Thymus (tissue), 11 donors: ENCODE data around the gene ETV6. TPM values are rescaled to one million over a fixed set of nuclear protein-coding genes. Genes with fewer than 3 reads are reported as not detected.

Experiments
- DNase-seq, 9 donors: peaks; one replicate each; pipeline ENCODE4 v3.0.0-alpha.2; 2013; ENCODE audit warnings: low spot score in 9 of 9, low read depth in 6 of 9, missing footprints in 1 of 9
- H3K27ac ChIP-seq, 2 donors: one replicate each; pipeline ENCODE4 v1.5.1; 2013; ENCODE audit warnings: control low read depth in 1 of 2, low read depth in 1 of 2, low read length in 1 of 2, mild to moderate bottlenecking in 1 of 2, moderate library complexity in 1 of 2
- H3K27me3 ChIP-seq, 2 donors: one replicate each; pipeline ENCODE4 v1.5.1; 2013; ENCODE audit warnings: low read length in 1 of 2; ENCODE audit not compliant: control insufficient read depth in 2 of 2, insufficient read depth in 1 of 2
- H3K36me3 ChIP-seq, 2 donors: one replicate each; pipeline ENCODE4 v1.5.1; 2013; ENCODE audit warnings: low read length in 1 of 2, mild to moderate bottlenecking in 1 of 2, moderate library complexity in 1 of 2; ENCODE audit not compliant: control insufficient read depth in 2 of 2, insufficient read depth in 2 of 2
- H3K4me1 ChIP-seq, 2 donors: one replicate each; pipeline ENCODE4 v1.5.1; 2013; ENCODE audit warnings: low read length in 2 of 2; ENCODE audit not compliant: control insufficient read depth in 2 of 2, insufficient read depth in 2 of 2
- H3K4me3 ChIP-seq, 2 donors: one replicate each; pipeline ENCODE4 v1.5.1; 2013; ENCODE audit warnings: low read length in 2 of 2, control low read depth in 1 of 2, mild to moderate bottlenecking in 1 of 2
- H3K9me3 ChIP-seq, 2 donors: one replicate each; pipeline ENCODE4 v1.5.1; 2013; ENCODE audit warnings: low read length in 1 of 2, mild to moderate bottlenecking in 1 of 2; ENCODE audit not compliant: control insufficient read depth in 2 of 2, insufficient read depth in 1 of 2
- WGBS: extraction: QIAGEN DNeasy Blood & Tissue Kit; methylation state at CpG from one replicate; pipeline ENCODE4 v1.1.7; 2013; 5-methylcytosine and 5-hydroxymethylcytosine counted together
- polyA plus RNA-seq: library from polyadenylated mRNA; stranded (reverse); fragments of 200-250 nt; gene quantifications from one replicate; pipeline ENCODE4 v1.2.3, GENCODE V29; 2013
- total RNA-seq: library from RNA; stranded (reverse); fragments of 120-200 nt; gene quantifications from one replicate; pipeline ENCODE4 v1.2.4, GENCODE V29; 2013
- donor health status: healthy.

Gene ETV6
- total and polyA plus RNA-seq, 2 donors: 15.0 to 18.3 TPM

DNA sequence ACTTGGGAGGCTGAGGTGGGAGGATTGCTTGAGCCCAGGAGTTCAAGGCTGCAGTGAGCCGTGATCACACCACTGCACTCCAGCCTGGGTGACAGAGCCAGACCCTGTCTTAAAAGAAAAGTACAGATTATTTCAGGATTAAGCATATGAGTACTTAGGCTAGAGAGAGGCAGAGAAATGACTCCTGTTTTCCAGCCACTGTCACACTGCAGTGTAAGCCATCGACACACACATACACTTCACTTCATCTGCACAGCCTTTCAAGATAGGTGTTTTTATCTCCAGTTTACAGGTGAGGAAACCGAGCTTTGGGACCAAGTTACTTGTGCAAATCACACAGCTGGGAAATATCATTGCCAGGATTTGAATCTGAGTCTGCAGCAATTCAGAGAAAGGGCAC, 77.2 kb downstream of the ETV6 start:
- H3K36me3 ChIP-seq: peaks cover 0 to 25% of the 10 kb centered on the region in 2 donors
- H3K4me3 ChIP-seq: no peak overlapping the region
- H3K9me3 ChIP-seq: peaks cover 0 to 4% of the 10 kb centered on the region in 2 donors
- H3K4me1 ChIP-seq: peaks cover 61 to 83% of the 10 kb centered on the region in 2 donors
- WGBS: 74% methylated on average over 3 of the region's 3 CpGs
- no peaks in the 10 kb centered on the region for H3K27me3 ChIP-seq
- H3K27ac ChIP-seq: peak overlapping the region; percentile 50 to 92
- DNase-seq: no peak

DNA sequence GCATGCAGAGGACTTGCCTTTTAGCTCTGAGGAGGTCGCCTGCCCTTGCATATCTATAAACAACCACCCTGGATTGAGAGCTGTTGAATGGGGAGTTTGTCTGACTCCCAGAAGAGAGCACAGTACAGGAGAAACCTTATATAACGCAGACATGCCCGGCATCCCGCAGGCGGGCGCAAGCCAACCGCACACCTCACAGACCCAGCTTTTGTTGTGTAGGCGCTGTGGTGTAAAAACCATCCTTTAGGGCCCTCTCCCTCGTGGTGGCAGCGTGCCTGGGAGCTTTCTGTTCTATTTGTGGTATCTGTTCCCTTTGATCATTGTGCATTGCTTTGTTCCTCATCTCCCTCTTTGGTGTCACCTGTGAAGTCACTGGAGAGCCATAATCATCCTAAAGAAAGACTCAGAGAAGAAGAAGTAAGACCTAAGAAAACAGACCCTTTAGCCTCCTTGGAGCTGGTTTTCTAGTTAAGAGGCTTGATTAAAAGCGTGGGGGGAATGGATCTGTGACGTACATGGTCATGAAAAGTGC, 77.7 kb downstream of the ETV6 start:
- Histone ChIP-seq H3K4me1 (peaks cover 67 to 88% of the 10 kb centered on the region in 2 donors), H3K9me3 (peaks cover 0 to 4% of the 10 kb centered on the region in 2 donors), H3K36me3 (peaks cover 0 to 20% of the 10 kb centered on the region in 2 donors), H3K27me3 (no peaks in the 10 kb centered on the region), H3K4me3 (no peak overlapping the region), H3K27ac (peak overlapping the region; percentile 64 to 92)
- DNase-seq: peak; percentile 55 to 91 (median 79)
- 10% methylated on average over 12 of the region's 12 CpGs for WGBS

DNA sequence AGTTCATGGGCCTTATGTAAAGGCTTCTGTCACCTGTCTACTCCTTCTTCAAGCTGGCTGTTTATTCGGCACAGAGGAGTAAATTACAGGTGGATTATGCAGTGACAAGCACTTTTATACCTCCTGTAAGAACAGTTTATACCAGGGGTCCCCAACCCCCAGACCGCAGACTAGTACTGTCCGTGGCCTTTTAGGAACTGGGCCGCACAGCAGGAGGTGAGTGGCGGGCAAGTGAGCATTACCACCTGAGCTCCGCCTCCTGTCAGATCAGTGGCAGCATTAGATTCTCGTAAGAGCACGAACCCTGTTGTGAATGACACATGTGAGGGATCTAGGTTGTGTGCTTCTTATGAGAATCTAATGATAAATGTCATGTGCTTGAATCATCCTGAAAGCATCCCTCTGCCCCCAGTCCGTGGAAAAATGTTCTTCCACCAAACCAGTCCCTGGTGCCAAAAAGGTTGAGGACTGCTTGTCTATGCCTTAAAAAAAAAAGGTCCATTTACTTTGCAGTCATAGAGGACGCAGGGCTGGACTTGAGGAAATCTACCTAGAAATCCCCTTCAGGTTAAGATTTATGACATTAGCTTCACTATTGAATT, 78.8 kb downstream of the ETV6 start:
- Histone ChIP-seq H3K4me1 (peaks cover 68 to 93% of the 10 kb centered on the region in 2 donors), H3K4me3 (no peak overlapping the region), H3K27me3 (no peaks in the 10 kb centered on the region), H3K36me3 (peaks cover 0 to 23% of the 10 kb centered on the region in 2 donors), H3K9me3 (peaks cover 0 to 4% of the 10 kb centered on the region in 2 donors), H3K27ac (peak overlapping the region; percentile 77 to 92)
- WGBS: 89% methylated on average over 10 of the region's 10 CpGs
- no peak for DNase-seq

- DNase-seq: peak in 5 of 9 donors; percentile 51 to 85 (median 65)
- peaks cover 0 to 27% of the 10 kb centered on the region in 2 donors for H3K36me3 ChIP-seq
- peak overlapping the region; percentile 68 to 92 for H3K27ac ChIP-seq
- WGBS: 5% methylated on average over 4 of the region's 4 CpGs
- peaks cover 71 to 93% of the 10 kb centered on the region in 2 donors for H3K4me1 ChIP-seq
- no peaks in the 10 kb centered on the region for H3K27me3 ChIP-seq
- no peak overlapping the region for H3K4me3 ChIP-seq
- peaks cover 0 to 4% of the 10 kb centered on the region in 2 donors for H3K9me3 ChIP-seq
Observed at GRCh38 chr12:11729008-11729407, 79.5 kb downstream of the ETV6 start.

- H3K36me3 ChIP-seq: peaks cover 0 to 25% of the 10 kb centered on the region in 2 donors
- no peak overlapping the region for H3K4me3 ChIP-seq
- no peaks in the 10 kb centered on the region for H3K27me3 ChIP-seq
- no peak for DNase-seq
- peaks cover 68 to 89% of the 10 kb centered on the region in 2 donors for H3K4me1 ChIP-seq
- H3K9me3 ChIP-seq: peaks cover 0 to 4% of the 10 kb centered on the region in 2 donors
- 85% methylated on average over 7 of the region's 7 CpGs for WGBS
- peak overlapping the region; percentile 85 to 92 for H3K27ac ChIP-seq
Observed at GRCh38 chr12:11729439-11730150, 80.1 kb downstream of the ETV6 start.

GRCh38 chr12:11730299-11731041, 81.0 kb downstream of the ETV6 start:
- DNase-seq: peak in 5 of 9 donors; percentile 43 to 82 (median 61)
- Histone ChIP-seq H3K9me3 (peaks cover 0 to 3% of the 10 kb centered on the region in 2 donors), H3K4me3 (no peak overlapping the region), H3K27me3 (no peaks in the 10 kb centered on the region), H3K4me1 (peaks cover 64 to 82% of the 10 kb centered on the region in 2 donors), H3K27ac (peak overlapping the region; percentile 85 to 92), H3K36me3 (peaks cover 0 to 25% of the 10 kb centered on the region in 2 donors)
- WGBS: 44% methylated on average over 8 of the region's 8 CpGs

- 85% methylated on average over 1 of the region's 1 CpG for WGBS
- H3K4me3 ChIP-seq: no peak overlapping the region
- peak overlapping the region; percentile 85 to 92 for H3K27ac ChIP-seq
- H3K4me1 ChIP-seq: peaks cover 62 to 77% of the 10 kb centered on the region in 2 donors
- no peaks in the 10 kb centered on the region for H3K27me3 ChIP-seq
- H3K9me3 ChIP-seq: no peaks in the 10 kb centered on the region
- peaks cover 0 to 20% of the 10 kb centered on the region in 2 donors for H3K36me3 ChIP-seq
- no peak for DNase-seq
Observed at GRCh38 chr12:11731042-11731357, 81.5 kb downstream of the ETV6 start.

DNA sequence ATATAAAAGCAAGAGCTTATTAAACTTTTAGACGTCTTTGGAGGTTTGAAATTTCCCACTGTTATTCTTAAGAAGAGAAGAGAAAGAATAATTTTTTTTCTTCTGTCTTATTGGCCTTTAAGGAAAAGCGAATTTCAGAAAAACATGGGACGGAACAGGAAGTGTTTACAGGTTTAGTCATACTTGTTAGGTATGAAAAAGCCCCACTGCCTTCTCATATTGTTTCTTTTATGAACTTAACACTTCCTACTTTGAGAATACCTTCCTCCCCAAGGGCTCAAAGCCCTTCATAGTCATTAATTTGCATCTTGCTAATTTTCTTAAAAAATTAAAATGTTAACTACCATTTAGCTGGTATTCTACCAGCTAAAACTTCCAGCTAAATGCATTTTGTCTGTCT, 82.0 kb downstream of the ETV6 start:
- Histone ChIP-seq H3K27ac (peak overlapping the region; percentile 90 to 92), H3K4me1 (peaks cover 57 to 73% of the 10 kb centered on the region in 2 donors), H3K27me3 (no peaks in the 10 kb centered on the region), H3K36me3 (peaks cover 0 to 19% of the 10 kb centered on the region in 2 donors), H3K9me3 (no peaks in the 10 kb centered on the region), H3K4me3 (no peak overlapping the region)
- peak in 1 of 9 donors; percentile 59 for DNase-seq
- 40% methylated on average over 3 of the region's 3 CpGs for WGBS
